Measurements from ENCODE around the gene SETBP1.

Gene SETBP1

GRCh38 chr18:45050712-45051601, 370.3 kb downstream of the SETBP1 start:
- DNase-seq, result no peak

DNA sequence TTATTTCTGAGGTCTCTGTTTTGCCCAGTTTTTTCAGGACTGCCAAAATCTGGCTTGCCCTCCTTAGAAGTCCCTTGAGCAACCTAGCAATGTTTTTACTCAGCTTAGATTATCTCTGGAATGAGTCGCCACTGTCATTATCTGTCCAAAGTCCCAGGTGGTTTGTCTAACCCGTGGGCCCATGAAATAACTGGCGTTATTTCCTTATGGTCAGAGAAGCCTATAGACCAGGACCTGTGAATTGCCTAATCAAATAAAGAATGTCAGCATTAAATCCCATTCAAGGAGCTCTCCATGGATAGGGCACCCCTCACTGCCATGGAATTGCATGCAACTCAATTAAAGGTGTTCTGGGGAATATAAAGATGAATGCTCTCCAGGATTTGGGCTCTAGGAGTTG, 373.9 kb downstream of the SETBP1 start:
- no peak for DNase-seq

DNA sequence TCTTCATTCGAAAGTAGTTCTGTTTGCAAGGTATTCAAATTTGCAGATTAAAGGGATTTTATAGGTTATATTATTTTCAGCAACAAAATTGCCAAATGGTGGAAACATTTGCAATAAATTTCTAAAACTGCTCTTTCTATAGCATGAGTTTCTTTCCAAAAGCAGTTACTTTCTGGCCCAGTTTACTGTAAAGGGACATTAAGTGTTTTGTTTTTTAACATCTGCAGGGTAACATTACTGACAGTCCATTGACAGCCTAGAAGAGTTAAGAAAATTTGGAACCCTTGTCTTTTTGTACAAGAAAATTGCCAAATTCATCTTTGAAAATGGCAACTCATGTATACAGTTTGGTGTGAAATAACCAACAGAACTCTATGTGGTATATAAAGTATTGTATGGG, 375.1 kb downstream of the SETBP1 start:
- DNase-seq, result no peak

- no peak for DNase-seq
These were observed 376.2 kb downstream of the SETBP1 start for GRCh38 chr18:45056926-45057325.

- DNase-seq, result no peak
These were observed 377.4 kb downstream of the SETBP1 start for GRCh38 chr18:45057955-45058600.

DNA sequence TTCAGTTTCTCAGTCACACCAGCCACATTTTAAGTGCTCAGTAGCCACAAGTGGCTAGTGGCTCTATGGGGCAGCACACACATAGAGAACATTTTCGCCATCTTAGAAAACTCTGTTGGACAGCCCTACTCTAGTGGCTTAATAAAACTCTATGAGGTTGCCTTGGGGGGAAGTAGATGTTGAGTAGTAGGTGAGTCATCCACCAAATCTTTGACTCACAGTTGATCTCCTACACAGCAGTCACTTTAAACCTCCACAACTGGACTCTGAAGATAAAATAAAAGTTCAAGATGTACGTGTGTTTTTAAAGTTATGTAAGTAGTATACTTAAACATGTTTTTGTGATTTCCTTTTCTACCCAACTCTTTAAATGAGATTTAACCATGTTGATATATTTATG, 379.0 kb downstream of the SETBP1 start:
- DNase-seq, result no peak

GRCh38 chr18:45060102-45060501, 379.4 kb downstream of the SETBP1 start:
- no peak for DNase-seq

DNA sequence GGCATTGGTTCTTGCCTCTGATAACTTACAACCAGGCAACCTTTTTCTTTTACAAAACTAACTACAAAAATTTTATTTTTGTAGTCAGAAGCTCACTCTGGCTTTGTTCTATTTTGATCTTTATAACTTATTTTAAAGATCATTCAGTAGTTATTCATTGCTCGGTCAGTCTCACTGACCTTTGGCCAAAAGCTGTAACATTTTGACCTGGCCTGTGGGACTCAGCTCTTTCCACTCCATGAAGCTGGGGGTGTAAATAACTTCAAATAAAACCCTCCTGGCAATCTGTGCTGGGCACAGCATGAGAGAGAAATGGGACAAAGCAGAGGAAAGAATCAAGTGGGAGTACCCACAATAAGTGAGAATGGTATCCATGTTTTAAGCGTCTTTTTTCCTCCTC, 380.7 kb downstream of the SETBP1 start:
- no peak for DNase-seq

- DNase-seq, result no peak
These were observed 382.8 kb downstream of the SETBP1 start for GRCh38 chr18:45063246-45064038.

DNA sequence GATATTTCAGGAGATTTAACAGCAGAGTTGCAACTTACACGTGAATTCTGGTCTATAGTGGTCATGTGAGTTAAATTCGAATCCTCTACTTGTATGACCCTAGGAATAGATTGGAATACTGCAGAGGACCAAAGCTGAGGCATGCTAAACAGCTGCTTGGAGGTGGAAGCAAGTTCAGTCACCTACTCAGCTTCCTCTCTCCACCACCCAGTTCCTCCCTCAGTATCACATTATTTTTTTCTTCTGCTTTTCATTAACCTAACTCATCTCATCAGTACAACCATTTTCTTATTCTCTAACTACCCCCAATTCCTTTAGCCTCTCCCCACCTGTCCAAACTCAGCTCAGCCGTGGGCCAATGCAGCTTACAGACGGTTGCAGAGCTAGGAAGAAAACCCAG, 385.5 kb downstream of the SETBP1 start:
- DNase-seq, result no peak

GRCh38 chr18:45066886-45067285, 386.2 kb downstream of the SETBP1 start:
- no peak for DNase-seq

- DNase-seq, result no peak
These were observed 387.9 kb downstream of the SETBP1 start for GRCh38 chr18:45068400-45069094.

- DNase-seq, result no peak
These were observed 388.9 kb downstream of the SETBP1 start for GRCh38 chr18:45069546-45069945.

GRCh38 chr18:45071956-45072355, 391.3 kb downstream of the SETBP1 start:
- no peak for DNase-seq

DNA sequence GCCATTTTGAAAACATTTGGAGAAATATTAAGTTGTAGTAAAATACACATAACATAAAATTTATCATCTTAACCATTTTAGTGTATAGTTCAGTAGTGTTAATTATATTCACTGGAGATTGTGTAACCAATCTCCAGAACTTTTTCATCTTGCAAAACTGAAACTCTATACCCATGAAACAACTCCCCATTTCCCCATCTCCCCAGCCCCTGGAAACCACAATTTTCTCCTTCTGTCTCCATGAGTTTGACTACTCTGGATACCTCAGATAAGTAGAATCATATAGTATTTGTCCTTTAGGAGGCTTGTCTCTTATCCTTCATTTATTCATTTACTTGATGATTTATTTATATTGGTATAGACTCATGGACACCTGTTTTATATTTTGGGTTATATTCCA, 392.9 kb downstream of the SETBP1 start:
- no peak for DNase-seq

- DNase-seq, result no peak
These were observed 401.0 kb downstream of the SETBP1 start for GRCh38 chr18:45081566-45082181.

GRCh38 chr18:45083226-45083855, 402.7 kb downstream of the SETBP1 start:
- no peak for DNase-seq

DNA sequence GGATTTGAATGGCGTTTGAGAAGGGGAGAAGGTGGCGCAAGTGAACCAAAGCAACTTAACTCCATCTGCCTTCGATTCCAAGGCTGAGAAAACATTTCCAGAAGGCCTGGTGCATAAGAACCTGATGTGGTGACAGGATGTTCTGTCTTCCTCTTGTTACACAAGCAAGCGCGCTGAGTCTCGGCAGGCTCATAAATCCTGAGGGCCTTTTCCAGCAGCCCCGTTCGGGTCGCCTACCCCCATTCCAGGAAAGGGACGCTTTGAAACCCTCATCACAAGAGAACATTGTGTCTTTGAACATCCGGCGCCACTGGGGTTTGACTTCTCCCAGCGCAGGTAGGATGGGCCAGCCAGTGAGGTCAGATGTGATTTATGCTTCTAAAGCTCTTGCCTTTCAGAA, 403.5 kb downstream of the SETBP1 start:
- no peak for DNase-seq

- no peak for DNase-seq
These were observed 405.4 kb downstream of the SETBP1 start for GRCh38 chr18:45085916-45086624.

DNA sequence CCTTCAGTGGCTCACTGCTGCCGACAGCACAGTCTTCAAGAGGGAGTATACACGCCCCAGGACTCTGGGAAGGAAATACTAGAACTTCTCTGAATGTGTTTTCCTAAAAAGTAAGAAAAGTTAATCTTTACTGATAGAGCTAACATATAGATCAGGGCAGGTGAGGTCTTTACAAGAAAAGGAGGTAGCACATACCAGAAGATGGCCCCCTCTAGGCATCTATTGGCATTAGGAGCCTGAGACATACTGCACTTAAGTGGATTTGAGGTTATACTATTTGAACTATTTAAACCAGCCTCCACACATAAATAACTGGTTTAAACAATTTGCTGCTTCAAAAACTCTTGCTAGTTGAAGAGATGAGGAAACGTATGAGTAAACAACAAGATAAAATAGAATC, 406.1 kb downstream of the SETBP1 start:
- no peak for DNase-seq

GRCh38 chr18:45090526-45091140, 409.9 kb downstream of the SETBP1 start:
- DNase-seq, result no peak

Data from 8988T (cell line).